Activated gamma-delta T cell treated with anti-CD3 and anti-CD28 coated beads, Interleukin-2, amount 50 U/mL, for 16 hours (primary cell): ENCODE data around the gene OR9A4.

Experiments
- DNase-seq: peaks from one replicate; pipeline ENCODE4 v3.0.0-alpha.2; 2020; ENCODE audit warnings: low read depth

Gene OR9A4

GRCh38 chr7:141949021-141949420 lies 32.8 kb downstream of the OR9A4 start:
- DNase-seq: no peak

- DNase-seq: no peak
These were observed 33.3 kb downstream of the OR9A4 start for GRCh38 chr7:141949451-141949850.

GRCh38 chr7:141949911-141950310 lies 33.7 kb downstream of the OR9A4 start:
- no peak for DNase-seq

GRCh38 chr7:141950806-141951205 lies 34.6 kb downstream of the OR9A4 start:
- no peak for DNase-seq

GRCh38 chr7:141952461-141952860 lies 36.3 kb downstream of the OR9A4 start:
- DNase-seq: no peak

GRCh38 chr7:141954334-141954733 lies 38.1 kb downstream of the OR9A4 start:
- no peak for DNase-seq

- no peak for DNase-seq
These were observed 39.9 kb downstream of the OR9A4 start for GRCh38 chr7:141956084-141956483.

GRCh38 chr7:141960687-141961422 lies 44.7 kb downstream of the OR9A4 start:
- DNase-seq: no peak
